GM18873 (cell line): Measurements from ENCODE around the gene TALDO1.

ENCODE experiments used
- ATAC-seq: cut with Tn5 transposase; IDR thresholded peaks from one replicate; pipeline ENCODE4 v1.9.1; 2021; ENCODE audit warnings: mild to moderate bottlenecking, moderate library complexity, moderate number of reproducible peaks; ENCODE audit not compliant: unreplicated experiment, low FRiP score

The TALDO1 gene

DNA sequence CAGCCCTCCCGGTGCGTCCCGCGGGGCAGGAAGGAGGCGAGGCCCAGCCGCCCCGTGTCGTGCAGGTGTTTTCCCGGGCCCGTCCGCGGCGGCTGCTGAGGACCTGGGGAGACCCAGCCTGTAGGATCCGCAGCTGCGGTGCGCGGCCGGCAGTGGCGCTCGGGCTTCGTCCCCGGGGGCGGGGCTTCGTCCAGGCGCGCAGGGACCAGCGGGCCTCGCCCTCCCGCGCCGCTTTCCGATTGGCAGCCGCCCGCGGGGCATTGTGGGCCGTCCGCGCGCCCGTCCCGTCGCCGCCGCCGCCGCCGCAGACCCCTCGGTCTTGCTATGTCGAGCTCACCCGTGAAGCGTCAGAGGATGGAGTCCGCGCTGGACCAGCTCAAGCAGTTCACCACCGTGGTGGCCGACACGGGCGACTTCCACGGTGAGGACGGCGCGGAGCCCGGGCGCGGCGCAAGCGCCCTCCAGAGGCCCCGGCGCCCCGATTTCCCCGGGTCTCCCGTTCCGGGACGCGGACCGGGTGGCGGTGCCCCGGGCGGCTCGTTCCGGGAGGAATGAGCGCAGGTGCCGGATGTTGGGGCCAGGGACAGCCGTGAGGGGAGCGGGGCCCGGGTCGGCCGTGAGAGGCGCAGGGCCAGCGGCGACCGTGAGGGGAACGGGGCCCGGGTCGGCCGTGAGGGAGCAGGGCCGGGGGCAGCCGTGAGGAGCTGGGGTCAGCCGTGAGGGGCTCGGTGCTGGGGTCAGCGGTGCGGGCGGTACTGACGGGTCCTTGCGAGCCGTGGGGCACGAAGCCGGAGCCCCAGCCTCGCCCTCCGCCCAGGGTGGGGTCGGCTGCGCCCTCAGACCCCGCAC, at the start of gene TALDO1:
TSS of gene TALDO1 (plus strand) at position 307 of the 849 bp plus-strand sequence. CDS start at position 325, 18 bp downstream.
- peak; percentile 77 for ATAC-seq

DNA sequence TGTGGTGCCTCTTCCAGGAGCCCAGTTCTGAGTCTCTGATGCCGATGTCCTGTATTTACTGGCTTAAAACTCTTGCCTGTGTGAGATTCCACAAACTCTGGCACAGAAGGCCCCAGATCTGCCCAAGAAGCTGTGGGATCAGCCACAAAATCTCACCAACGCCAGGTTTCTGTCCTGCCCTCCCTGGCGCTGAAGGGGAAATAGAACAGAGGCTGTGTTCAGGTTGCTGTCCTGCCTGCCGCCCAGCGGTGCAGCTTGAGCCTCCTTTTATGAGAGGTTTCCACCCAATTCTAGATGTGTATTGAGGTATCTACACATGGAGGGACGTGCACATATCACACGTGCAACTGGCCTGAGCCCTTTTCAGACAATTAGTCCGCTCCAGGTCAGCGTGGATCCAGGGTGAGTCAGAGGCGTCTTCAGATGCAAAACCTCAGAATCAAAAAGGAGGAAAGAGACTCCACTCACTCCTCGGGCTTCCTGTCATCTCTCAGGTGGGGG, 49.4 kb upstream of the TALDO1 start:
- ATAC-seq, result no peak

DNA sequence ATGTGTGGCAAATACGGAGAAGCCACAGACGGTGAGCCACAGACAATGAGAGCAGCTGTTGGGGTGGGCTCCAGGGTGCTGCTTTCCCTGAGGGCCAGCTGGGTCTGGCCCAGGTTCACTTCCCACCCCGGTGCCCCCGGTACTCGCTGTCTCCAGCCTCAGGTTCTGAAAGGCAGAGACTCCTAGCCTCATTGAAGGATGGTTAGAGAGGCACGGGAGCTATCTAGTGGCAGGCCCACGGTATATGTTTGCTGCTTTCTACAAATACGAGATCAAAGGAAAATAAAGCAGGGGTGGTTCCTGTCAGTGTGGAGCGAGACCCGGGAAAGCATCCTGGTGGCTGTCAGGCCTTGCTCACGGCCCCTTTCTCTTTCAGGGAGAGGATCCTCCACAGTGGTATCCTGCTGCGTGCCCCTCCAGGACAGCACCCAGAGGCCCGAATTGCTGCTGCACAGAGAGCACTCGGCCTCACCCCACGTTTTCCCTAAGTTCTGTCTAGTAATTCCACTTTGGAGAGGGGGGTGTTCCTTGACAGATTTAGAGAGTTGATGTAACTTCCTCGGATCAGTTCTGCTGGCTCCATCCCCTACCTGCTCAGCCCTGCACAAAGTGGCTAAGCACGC, 48.7 kb upstream of the TALDO1 start:
- no peak for ATAC-seq

DNA sequence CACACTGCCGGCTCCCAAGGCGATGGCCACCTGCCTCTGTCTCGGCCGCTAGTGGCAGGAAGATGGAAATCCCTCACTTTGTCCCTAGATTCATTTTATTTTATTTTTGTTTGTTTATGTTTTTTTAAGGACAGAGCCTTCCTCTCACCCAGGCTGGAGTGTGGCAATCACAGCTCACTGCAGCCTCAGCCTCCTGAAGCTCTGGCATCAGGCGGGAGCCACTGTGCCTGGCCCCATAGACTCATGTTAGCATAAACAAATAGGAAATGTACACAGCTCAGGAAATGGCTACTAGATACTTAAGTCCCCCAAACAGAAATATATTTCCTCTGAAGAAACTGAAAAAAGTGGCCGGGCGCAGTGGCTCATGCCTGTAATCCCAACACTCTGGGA, 48.2 kb upstream of the TALDO1 start:
- ATAC-seq, result no peak

DNA sequence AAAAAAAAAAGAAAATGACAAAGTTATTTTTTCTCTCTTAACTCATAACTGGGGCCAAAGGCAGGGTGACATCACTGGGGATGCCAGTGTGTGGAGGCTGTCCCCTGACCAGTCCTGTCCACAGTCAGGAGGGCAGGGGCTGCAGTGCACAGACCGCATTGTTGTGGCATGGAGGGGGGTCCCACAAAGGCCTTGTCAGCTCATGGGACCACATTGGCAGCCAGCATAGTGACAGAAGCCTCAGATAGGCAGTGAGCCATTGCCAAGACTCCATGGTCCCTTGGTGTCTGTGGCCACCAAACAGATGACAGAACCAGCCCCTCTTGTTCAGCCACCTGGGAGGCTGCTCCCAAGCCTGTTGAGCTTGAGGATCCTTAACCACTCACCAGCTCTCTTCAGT, 47.5 kb upstream of the TALDO1 start:
- ATAC-seq, result no peak

DNA sequence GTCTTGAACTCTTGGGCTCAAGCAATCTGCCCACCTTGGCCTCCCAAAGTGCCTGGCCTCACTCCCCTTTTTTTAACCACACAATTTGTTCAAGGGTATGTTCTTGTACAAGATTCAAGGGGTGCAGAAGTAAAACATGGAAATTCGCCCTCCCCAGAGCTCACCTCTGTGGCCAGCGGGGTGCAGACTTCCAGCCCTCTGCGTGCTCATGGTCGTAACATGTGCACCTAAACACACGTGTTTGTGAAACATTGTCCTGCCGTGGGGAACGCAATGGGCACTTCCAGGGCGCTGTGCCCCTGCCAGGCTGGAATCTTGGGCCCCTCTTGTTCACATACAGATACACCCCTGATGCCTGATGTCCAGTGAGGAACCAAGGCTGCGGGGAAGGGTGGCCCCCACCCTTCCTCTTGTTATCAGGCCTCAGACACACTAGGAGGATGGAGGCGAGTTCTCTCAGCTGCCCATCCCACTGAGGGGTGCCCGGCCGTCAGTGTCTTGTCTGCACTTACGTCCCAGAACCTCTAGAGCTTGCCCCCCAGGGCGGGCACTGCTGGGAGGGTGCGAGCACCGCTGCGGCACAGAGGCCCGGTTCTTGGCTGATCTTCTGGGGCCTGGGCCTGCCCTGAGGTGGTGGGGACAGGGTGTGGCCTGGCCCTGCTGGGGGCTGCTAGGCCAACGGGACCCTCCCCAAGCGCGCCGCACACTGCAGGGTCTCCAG, 45.4 kb upstream of the TALDO1 start:
- no peak for ATAC-seq

DNA sequence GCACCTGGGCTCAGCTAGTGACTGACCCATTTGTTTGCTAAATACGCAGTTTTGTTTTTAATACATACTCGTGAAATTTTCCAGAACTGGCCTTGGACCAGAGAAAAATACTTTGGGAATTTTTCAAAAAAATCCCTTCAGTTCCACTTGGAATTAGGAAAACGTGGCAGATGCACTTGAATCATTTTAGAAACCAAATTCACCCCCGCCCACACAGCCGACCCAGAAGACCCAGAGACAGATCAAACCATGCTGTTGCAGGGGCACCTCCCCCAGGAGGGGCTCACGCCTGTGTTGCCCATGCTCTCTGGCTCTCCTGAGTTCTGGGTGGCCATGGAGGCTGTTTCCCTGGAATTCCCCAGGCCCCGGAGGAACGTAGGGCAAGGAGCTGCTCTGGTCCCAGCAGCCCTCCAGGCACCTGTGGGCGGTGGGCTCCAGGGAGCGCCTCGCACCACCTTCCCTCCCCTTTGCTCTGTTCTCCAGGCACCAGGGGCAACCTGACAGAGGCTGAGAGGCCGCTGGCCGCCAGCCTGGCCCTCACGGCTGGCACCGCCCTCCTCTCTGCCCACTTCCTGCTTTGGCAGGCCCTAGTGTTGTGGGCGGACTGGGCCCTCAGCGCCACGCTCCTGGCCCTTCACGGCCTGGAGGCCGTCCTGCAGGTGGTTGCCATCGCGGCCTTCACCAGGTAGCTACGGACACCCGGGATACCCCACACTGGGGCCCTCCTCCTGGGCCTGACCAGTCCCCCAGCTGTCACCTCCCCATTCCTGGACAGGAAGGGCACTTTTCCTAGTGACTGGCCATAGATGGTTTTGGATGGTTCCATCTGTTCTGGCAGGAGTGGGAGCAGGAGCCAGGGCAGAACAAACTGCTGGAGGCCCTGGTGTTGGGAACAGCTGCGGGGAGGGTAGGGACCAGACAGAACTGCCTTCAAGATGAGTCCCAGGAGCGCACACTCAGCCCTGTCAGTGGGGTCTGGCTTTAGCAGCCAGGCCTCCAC, 44.5 kb upstream of the TALDO1 start:
- ATAC-seq, result no peak

DNA sequence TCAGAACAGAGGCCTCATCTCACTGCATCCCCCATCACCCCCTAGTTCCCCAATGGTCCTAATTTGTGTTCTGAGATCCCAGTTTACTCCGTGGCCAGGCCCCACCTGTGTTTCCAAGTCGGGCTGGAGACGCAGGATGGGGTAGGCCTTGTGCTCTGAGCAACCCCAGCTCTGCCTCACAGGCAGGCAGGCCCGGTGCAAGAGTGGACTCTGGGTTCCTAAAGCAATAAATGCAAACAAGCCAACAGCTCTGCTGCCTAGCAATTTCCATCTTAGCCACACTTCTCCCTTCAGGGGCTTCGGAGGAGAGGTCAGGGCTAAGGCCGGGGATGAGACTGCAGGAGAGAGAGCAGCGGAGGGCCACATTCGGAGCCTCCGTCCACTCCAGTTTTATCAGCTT, 43.8 kb upstream of the TALDO1 start:
- ATAC-seq, result no peak

DNA sequence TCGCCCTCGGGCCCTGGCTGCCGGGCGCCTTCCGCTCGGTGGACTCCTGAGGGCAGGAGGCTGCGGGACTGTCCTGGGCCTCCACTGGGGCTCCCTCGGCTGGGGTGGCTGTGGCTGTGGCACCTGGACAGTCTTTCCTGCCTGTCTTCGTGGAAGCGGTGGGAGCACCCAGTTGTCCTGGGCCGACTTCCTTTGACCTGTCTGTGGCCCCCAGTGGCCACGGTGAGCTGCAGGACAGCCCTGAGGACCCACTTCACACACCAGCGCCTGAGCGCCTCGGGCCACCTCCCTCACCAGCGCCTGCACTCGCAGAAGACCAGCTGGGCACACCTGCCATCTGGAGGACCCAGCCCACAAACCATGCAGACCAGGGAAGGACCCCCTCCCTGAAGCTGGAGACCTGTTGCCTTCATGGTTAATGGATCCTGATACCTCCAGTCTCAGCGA, 43.0 kb upstream of the TALDO1 start:
- no peak for ATAC-seq

DNA sequence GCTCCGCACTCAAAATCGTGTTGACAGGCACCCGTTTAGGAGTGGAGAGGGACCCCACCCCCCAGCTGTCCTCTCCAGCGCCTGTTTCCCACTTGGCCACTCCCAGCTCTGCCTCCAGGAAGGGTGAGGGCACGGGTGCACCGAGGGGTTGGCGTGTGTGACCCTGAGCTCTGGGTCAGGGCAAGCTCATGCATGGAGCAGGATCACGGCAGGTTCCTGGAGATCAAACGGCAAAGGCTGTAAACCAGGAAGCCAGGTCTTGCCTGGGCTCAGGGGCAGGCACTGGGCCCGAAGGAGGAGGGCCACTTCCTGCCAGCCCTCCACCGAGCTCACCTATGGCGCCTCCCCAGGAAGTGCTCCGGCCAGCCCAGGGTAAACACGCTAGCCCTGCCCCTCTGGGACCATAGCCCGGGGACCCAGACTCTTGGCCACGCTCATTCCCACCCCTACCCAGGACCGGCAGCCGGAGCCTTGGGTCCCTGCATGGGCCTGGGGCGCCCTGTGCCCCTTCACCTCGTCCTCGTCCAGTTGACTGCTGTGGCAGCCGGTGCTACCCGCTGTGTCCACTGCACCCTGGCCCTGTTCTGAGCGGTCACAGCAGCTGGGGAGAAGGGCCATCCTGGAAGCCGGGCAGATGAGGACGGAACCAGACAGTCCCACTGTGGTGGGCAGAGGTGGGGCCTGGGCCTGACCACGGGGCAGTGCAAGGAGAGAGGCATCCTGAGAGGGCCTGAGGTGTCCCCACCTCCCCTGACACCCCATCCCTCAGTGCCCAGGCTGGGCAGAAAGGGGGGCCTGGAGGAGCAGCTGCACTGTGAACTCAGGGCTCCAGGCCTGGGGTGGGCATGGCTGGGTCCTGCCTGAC, 42.3 kb upstream of the TALDO1 start:
- no peak for ATAC-seq

DNA sequence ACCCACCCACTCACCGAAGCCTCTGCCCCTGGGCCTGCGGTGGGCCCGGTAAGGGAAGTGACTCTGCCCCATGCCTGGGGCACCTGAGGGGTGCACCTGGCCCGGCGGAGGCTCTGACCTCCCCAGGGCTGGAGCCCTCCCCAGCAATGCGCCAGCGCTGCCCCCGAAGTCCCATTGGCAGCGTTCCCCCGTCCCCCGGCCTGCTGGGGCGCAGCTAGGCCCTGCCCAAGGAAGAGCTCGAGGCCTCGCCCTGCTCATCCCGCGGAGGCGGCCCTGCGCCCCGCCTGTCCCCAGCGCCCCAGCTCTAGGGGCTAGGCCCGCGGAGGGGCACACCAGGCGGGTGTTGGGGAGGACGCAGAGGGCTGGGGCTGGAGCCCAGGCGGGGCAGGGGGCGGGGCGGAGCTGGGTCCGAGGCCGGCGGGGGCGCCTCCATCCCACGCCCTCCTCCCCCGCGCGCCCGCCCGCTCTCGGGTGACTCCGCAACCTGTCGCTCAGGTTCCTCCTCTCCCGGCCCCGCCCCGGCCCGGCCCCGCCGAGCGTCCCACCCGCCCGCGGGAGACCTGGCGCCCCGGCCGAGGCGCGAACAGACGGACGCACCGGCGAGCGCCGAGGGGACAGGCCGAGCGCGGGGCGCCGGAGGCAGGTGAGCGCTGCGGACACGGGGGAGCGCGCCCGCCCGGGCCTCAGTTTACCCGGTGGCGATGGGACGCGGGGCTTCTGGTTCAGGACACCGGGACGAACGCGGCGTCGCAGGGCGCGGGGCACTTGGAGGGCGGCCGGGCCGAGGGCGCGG, 41.4 kb upstream of the TALDO1 start, which contains the start of gene EPS8L2:
TSS of gene EPS8L2 (plus strand) at position 586 of the 793 bp plus-strand sequence. CDS start 3,177 bp downstream, outside the sequence.
- no peak for ATAC-seq

DNA sequence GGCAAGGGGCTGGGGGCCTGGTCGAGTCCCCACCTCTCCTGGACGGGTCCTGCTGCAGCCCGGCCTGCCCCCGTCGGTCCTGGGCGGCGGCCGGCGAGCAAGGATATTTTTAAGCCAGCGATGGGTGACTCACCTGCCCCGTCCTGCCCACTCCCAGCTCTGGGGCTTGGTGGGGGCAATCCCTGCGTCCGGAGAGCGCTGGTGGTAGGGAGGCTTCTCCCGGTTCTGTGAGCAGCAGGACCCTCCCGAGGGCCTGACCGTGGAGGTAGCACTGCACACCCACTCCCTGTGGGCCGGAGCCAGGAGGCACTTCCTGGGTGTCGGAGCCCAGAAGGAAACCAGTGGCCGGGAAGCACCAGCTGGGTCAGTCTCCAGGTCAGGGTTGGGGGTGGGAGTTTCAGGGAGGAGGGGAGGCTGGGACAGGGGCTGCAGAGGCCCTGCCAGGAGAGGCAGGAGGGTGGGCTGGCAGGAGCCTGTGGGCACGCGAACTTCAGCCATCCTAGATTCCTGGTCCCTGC, 40.8 kb upstream of the TALDO1 start:
- ATAC-seq, result no peak

DNA sequence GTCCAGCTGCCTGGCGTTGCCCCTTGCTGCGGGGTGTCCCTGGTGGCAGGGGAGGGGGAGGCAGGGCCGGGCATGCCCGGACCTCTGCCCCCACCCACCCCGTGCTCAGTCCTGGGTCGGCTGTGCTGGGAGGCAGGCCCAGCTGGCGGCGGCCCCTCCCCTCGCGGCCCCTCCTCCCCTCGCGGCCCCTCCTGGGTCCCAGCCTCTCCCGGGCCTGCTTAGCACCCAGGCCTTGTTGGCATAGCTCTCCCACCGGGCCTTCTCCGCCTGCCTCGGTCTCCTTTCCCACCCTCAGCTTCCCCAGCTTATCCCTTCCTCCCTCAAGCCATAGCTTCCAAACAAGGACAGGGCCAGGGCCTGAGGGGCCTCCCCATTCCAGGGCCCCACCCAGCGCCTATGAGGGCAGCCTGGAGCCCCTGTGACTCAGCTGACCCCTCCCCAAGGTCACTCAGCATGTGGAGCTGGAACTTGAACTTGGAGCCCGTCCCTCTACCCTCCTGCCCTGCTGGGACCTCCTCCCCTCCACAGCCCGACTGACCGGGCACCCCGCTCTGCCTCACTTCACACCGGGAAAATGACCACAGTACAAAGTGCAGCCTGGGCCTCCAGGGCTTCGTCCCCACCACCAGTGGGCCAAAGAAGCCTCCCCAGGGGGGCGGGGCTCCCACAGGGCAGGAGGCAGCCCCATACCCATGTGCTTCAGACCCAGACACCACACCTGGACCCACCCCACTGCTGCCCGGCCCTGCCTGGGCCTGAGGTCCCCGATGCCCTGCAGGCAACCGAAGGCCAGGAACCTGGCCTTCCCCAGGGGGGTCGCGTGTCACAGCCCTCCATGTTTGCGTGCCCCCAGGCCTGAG, 40.1 kb upstream of the TALDO1 start:
- ATAC-seq, result no peak

DNA sequence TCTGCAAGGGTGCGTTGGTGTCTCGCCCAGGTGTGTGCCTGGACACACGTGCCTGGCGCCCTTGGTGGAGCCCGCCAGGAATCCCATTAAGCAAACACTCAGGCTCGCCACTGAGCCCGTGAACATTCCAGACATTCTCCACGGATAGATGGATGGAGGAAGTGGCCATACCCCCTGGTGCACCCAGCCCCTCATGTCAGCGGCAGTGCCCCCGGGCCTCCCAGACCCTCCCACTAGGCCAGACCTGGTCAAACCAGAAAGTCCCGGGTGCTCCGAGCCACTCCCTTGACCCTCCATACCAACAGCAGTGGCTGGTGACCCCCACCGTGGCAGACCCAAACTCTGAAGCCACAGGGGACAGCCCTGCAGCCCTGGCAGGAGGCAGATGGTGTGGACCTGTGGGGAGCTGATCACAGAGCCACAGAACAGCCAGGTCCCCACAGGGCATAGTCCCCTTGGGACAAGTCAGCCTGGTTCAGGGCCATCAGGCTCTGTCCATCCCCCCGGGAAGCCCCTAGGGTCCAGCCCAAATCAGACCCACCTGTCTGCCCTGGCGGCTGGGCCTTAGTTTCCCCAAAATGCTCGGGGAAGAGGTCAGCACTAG, 39.3 kb upstream of the TALDO1 start:
- no peak for ATAC-seq

DNA sequence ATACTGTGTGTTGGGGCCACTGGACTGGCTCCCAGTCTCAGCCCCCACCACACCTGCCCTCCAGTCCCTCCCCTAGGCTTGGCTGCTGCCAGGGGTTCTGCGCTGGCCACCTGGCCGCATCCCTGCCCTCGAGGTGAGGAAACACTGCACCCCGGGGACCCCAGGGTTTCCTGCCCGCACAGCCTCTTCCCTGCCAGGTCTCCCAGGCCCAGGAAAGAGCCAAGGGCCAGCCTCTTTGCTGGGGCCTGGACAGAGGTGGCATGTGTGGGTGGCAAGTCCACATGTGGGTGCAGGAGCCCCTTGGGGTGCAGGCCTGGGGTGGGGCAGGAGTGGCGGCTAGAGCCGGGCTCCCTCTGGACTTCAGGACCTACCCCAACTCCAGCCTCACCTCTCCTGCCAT, 38.8 kb upstream of the TALDO1 start:
- no peak for ATAC-seq
